ENCODE results near the gene CAP1.

The CAP1 gene

GRCh38 chr1:40047276-40047675 is 6.7 kb downstream of the CAP1 start:
- no peaks in the 10 kb centered on the region for H3K27me3 ChIP-seq (ENCODE audit: low read depth, low read length)
- no peak overlapping the region for H3K4me3 ChIP-seq (ENCODE audit: low read depth in 1 of 2, low read length in 2 of 2)
- peak overlapping the region; percentile 36 for H3K27ac ChIP-seq (ENCODE audit: low read length)
- H3K4me1 ChIP-seq (ENCODE audit: control insufficient read depth in 1 of 2, insufficient read depth in 2 of 2, low read length in 2 of 2) = peaks cover 3 to 84% of the 10 kb centered on the region in 2 donors
- peaks cover 0 to 8% of the 10 kb centered on the region in 2 donors for H3K36me3 ChIP-seq (ENCODE audit: control insufficient read depth in 1 of 2, insufficient read depth in 2 of 2, low read length in 2 of 2)
- H3K9me3 ChIP-seq (ENCODE audit: control insufficient read depth in 1 of 2, low read length in 2 of 2) = no peaks in the 10 kb centered on the region

- peaks cover 0 to 8% of the 10 kb centered on the region in 2 donors for H3K36me3 ChIP-seq (ENCODE audit: control insufficient read depth in 1 of 2, insufficient read depth in 2 of 2, low read length in 2 of 2)
- H3K4me1 ChIP-seq (ENCODE audit: control insufficient read depth in 1 of 2, insufficient read depth in 2 of 2, low read length in 2 of 2) = peaks cover 0 to 82% of the 10 kb centered on the region in 2 donors
- peak overlapping the region; percentile 36 for H3K27ac ChIP-seq (ENCODE audit: low read length)
- H3K27me3 ChIP-seq (ENCODE audit: low read depth, low read length) = no peaks in the 10 kb centered on the region
- H3K9me3 ChIP-seq (ENCODE audit: control insufficient read depth in 1 of 2, low read length in 2 of 2) = no peaks in the 10 kb centered on the region
- no peak overlapping the region for H3K4me3 ChIP-seq (ENCODE audit: low read depth in 1 of 2, low read length in 2 of 2)
Observed at GRCh38 chr1:40047769-40048168, 7.2 kb downstream of the CAP1 start.

DNA sequence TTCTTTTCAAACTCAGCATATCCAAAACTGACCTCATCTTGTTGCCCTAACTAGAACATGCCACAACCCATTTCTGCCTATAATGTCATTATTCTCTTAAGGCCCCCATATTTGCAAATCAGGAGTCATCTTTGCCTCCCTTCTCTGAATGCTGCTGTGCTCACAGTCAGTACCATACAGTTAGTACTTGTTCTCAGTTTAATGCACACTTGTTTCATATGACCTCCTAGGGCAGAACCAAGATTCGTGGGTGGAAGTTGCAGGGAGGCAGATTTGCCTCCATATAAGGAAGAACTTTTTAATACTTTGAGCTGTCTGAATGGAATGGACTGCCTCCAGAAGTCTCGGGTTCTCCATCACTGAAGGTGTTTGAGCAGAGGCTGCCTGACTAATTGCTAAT is 9.2 kb downstream of the CAP1 start:
- Histone ChIP-seq H3K27me3 (ENCODE audit: low read depth, low read length) (no peaks in the 10 kb centered on the region), H3K4me1 (ENCODE audit: control insufficient read depth in 1 of 2, insufficient read depth in 2 of 2, low read length in 2 of 2) (peaks cover 0 to 79% of the 10 kb centered on the region in 2 donors), H3K4me3 (ENCODE audit: low read depth in 1 of 2, low read length in 2 of 2) (peak overlapping the region in 1 of 2 donors; percentile 24), H3K27ac (ENCODE audit: low read length) (peak overlapping the region; percentile 82), H3K9me3 (ENCODE audit: control insufficient read depth in 1 of 2, low read length in 2 of 2) (no peaks in the 10 kb centered on the region), H3K36me3 (ENCODE audit: control insufficient read depth in 1 of 2, insufficient read depth in 2 of 2, low read length in 2 of 2) (peaks cover 1 to 8% of the 10 kb centered on the region in 2 donors)

GRCh38 chr1:40050863-40051262 is 10.3 kb downstream of the CAP1 start:
- no peaks in the 10 kb centered on the region for H3K9me3 ChIP-seq (ENCODE audit: control insufficient read depth in 1 of 2, low read length in 2 of 2)
- H3K36me3 ChIP-seq (ENCODE audit: control insufficient read depth in 1 of 2, insufficient read depth in 2 of 2, low read length in 2 of 2) = peaks cover 3 to 8% of the 10 kb centered on the region in 2 donors
- H3K27ac ChIP-seq (ENCODE audit: low read length) = peak overlapping the region; percentile 43
- no peaks in the 10 kb centered on the region for H3K27me3 ChIP-seq (ENCODE audit: low read depth, low read length)
- H3K4me3 ChIP-seq (ENCODE audit: low read depth in 1 of 2, low read length in 2 of 2) = no peak overlapping the region
- peaks cover 0 to 75% of the 10 kb centered on the region in 2 donors for H3K4me1 ChIP-seq (ENCODE audit: control insufficient read depth in 1 of 2, insufficient read depth in 2 of 2, low read length in 2 of 2)

GRCh38 chr1:40053138-40053887 is 12.8 kb downstream of the CAP1 start:
- no peak overlapping the region for H3K4me3 ChIP-seq (ENCODE audit: low read depth in 1 of 2, low read length in 2 of 2)
- H3K9me3 ChIP-seq (ENCODE audit: control insufficient read depth in 1 of 2, low read length in 2 of 2) = no peaks in the 10 kb centered on the region
- H3K27ac ChIP-seq (ENCODE audit: low read length) = no peak overlapping the region
- H3K27me3 ChIP-seq (ENCODE audit: low read depth, low read length) = no peaks in the 10 kb centered on the region
- peaks cover 4 to 77% of the 10 kb centered on the region in 2 donors for H3K4me1 ChIP-seq (ENCODE audit: control insufficient read depth in 1 of 2, insufficient read depth in 2 of 2, low read length in 2 of 2)
- peaks cover 3 to 14% of the 10 kb centered on the region in 2 donors for H3K36me3 ChIP-seq (ENCODE audit: control insufficient read depth in 1 of 2, insufficient read depth in 2 of 2, low read length in 2 of 2)

- Histone ChIP-seq H3K36me3 (ENCODE audit: control insufficient read depth in 1 of 2, insufficient read depth in 2 of 2, low read length in 2 of 2) (peaks cover 19 to 25% of the 10 kb centered on the region in 2 donors), H3K4me3 (ENCODE audit: low read depth in 1 of 2, low read length in 2 of 2) (no peak overlapping the region), H3K27ac (ENCODE audit: low read length) (no peak overlapping the region), H3K27me3 (ENCODE audit: low read depth, low read length) (no peaks in the 10 kb centered on the region), H3K4me1 (ENCODE audit: control insufficient read depth in 1 of 2, insufficient read depth in 2 of 2, low read length in 2 of 2) (peaks cover 22 to 78% of the 10 kb centered on the region in 2 donors), H3K9me3 (ENCODE audit: control insufficient read depth in 1 of 2, low read length in 2 of 2) (no peaks in the 10 kb centered on the region)
Observed at GRCh38 chr1:40056519-40057309, 16.2 kb downstream of the CAP1 start.

DNA sequence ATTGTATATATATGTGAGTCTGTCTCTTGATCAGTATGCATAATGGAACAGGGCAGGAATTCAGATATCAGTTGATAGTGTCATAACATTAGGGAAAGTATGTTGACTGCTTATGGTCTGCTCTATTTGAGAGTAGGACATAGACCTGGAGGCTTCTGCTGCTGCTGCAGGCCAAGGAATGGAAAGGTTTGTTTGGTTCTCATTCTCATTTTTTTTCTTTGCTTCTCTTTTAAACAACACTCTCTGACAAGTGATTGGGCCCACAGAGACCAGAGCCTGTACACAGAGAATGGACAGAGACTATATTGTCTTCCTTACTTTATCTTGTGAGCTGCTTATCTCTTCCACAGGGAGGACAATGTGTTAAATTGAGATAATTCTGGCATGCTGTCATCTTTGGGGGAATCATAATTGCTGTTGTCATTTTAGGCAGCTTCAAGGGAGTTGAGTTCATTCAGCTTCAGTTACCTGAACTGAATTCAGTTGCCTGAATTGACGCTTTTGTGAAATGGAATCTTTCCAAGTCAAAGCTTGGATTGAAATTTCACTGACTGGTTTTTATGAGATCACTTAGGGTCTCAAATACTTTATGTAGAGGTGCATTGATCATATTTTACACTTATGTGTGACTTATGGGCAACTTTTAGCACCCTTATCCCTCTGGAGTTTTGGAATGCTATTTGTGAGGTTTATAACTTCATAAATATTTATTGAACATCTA is 16.9 kb downstream of the CAP1 start:
- H3K27me3 ChIP-seq (ENCODE audit: low read depth, low read length) = no peaks in the 10 kb centered on the region
- H3K9me3 ChIP-seq (ENCODE audit: control insufficient read depth in 1 of 2, low read length in 2 of 2) = no peaks in the 10 kb centered on the region
- no peak overlapping the region for H3K27ac ChIP-seq (ENCODE audit: low read length)
- H3K4me3 ChIP-seq (ENCODE audit: low read depth in 1 of 2, low read length in 2 of 2) = no peak overlapping the region
- H3K36me3 ChIP-seq (ENCODE audit: control insufficient read depth in 1 of 2, insufficient read depth in 2 of 2, low read length in 2 of 2) = peaks cover 25 to 30% of the 10 kb centered on the region in 2 donors
- H3K4me1 ChIP-seq (ENCODE audit: control insufficient read depth in 1 of 2, insufficient read depth in 2 of 2, low read length in 2 of 2) = peaks cover 22 to 73% of the 10 kb centered on the region in 2 donors

DNA sequence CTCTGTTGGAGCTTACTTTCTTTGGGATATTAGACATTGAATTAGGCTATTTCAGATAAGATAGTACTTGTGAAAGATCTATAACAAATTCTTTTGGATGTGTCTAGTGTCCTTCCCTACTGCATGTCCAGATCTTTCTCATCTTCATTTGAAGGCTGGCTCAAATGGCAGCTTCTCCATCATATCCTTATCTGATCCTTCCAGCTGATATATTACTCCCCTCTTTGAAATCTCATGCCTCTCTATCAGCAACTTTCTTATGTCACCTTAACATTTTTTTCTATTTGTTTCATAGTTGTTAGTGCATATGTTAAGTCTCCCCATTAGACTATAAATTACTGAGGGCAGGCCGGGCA is 17.5 kb downstream of the CAP1 start:
- Histone ChIP-seq H3K36me3 (ENCODE audit: control insufficient read depth in 1 of 2, insufficient read depth in 2 of 2, low read length in 2 of 2) (peaks cover 25 to 30% of the 10 kb centered on the region in 2 donors), H3K27me3 (ENCODE audit: low read depth, low read length) (no peaks in the 10 kb centered on the region), H3K27ac (ENCODE audit: low read length) (no peak overlapping the region), H3K9me3 (ENCODE audit: control insufficient read depth in 1 of 2, low read length in 2 of 2) (no peaks in the 10 kb centered on the region), H3K4me1 (ENCODE audit: control insufficient read depth in 1 of 2, insufficient read depth in 2 of 2, low read length in 2 of 2) (peaks cover 22 to 67% of the 10 kb centered on the region in 2 donors), H3K4me3 (ENCODE audit: low read depth in 1 of 2, low read length in 2 of 2) (no peak overlapping the region)

GRCh38 chr1:40058453-40059337 is 18.2 kb downstream of the CAP1 start:
- H3K27me3 ChIP-seq (ENCODE audit: low read depth, low read length) = no peaks in the 10 kb centered on the region
- H3K27ac ChIP-seq (ENCODE audit: low read length) = peak overlapping the region; percentile 2
- H3K4me3 ChIP-seq (ENCODE audit: low read depth in 1 of 2, low read length in 2 of 2) = peak overlapping the region in 1 of 2 donors; percentile 14
- peaks cover 29 to 33% of the 10 kb centered on the region in 2 donors for H3K36me3 ChIP-seq (ENCODE audit: control insufficient read depth in 1 of 2, insufficient read depth in 2 of 2, low read length in 2 of 2)
- no peaks in the 10 kb centered on the region for H3K9me3 ChIP-seq (ENCODE audit: control insufficient read depth in 1 of 2, low read length in 2 of 2)
- H3K4me1 ChIP-seq (ENCODE audit: control insufficient read depth in 1 of 2, insufficient read depth in 2 of 2, low read length in 2 of 2) = peaks cover 22 to 61% of the 10 kb centered on the region in 2 donors

- no peaks in the 10 kb centered on the region for H3K27me3 ChIP-seq (ENCODE audit: low read depth, low read length)
- peak overlapping the region in 1 of 2 donors; percentile 14 for H3K4me3 ChIP-seq (ENCODE audit: low read depth in 1 of 2, low read length in 2 of 2)
- no peaks in the 10 kb centered on the region for H3K9me3 ChIP-seq (ENCODE audit: control insufficient read depth in 1 of 2, low read length in 2 of 2)
- H3K4me1 ChIP-seq (ENCODE audit: control insufficient read depth in 1 of 2, insufficient read depth in 2 of 2, low read length in 2 of 2) = peaks cover 22 to 57% of the 10 kb centered on the region in 2 donors
- peaks cover 37 to 41% of the 10 kb centered on the region in 2 donors for H3K36me3 ChIP-seq (ENCODE audit: control insufficient read depth in 1 of 2, insufficient read depth in 2 of 2, low read length in 2 of 2)
- peak overlapping the region; percentile 62 for H3K27ac ChIP-seq (ENCODE audit: low read length)
Observed at GRCh38 chr1:40059338-40059959, 18.9 kb downstream of the CAP1 start.

All from muscle layer of duodenum (tissue), 2 donors.